ENCODE data around the gene MT4. TPM values are rescaled to one million over a fixed set of nuclear protein-coding genes. Genes with fewer than 3 reads are reported as not detected.

MT4 gene
- total RNA-seq, 1 experiment from 2014 or later: not detected

DNA sequence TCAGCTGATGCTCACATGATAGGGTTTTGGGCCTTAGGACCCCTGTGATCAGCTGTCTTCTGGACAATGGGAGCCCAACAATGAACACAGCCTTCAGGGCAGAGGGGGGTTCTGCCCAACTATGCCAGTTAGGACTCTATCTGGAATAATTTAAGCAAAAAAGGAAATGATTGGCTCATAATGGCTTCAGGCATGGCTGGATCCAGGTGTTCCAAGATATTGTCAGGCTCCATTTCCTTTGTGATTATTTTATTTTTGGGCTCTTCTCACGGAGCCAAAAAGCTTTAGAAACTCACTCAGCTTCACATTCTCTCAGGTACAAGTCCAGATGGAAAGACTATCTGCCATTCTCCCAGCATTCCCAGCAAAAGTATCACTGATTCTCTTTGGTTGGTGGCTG, 40.6 kb downstream of the MT4 start:
- Mint-ChIP-seq H3K9me3 (ENCODE audit: low read depth, unreplicated experiment) (no peaks in the 10 kb centered on the region), H3K4me1 (ENCODE audit: low read depth, unreplicated experiment) (peaks cover 32% of the 10 kb centered on the region), H3K27me3 (ENCODE audit: unreplicated experiment) (peaks cover 22% of the 10 kb centered on the region), H3K36me3 (ENCODE audit: insufficient read depth, unreplicated experiment) (peaks cover 18% of the 10 kb centered on the region), H3K4me3 (ENCODE audit: low read depth, unreplicated experiment) (no peak overlapping the region), H3K27ac (ENCODE audit: unreplicated experiment) (no peak overlapping the region)
- intact Hi-C loops (cut with micrococcal nuclease; ENCODE audit: unreplicated experiment): no loop called here
- BruUV-seq (replicated peaks): no TSS peak
- DNase-seq: no peak
- TF ChIP-seq, protein P1, sequence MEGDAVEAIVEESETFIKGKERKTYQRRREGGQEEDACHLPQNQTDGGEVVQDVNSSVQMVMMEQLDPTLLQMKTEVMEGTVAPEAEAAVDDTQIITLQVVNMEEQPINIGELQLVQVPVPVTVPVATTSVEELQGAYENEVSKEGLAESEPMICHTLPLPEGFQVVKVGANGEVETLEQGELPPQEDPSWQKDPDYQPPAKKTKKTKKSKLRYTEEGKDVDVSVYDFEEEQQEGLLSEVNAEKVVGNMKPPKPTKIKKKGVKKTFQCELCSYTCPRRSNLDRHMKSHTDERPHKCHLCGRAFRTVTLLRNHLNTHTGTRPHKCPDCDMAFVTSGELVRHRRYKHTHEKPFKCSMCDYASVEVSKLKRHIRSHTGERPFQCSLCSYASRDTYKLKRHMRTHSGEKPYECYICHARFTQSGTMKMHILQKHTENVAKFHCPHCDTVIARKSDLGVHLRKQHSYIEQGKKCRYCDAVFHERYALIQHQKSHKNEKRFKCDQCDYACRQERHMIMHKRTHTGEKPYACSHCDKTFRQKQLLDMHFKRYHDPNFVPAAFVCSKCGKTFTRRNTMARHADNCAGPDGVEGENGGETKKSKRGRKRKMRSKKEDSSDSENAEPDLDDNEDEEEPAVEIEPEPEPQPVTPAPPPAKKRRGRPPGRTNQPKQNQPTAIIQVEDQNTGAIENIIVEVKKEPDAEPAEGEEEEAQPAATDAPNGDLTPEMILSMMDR (IDR thresholded peaks at IDR 0.05; ENCODE audit: unreplicated experiment): no peak
- CTCF ChIA-PET: interaction anchor here (0.6 to 4.2 kb wide), 4 partner anchors 14 to 988 kb away, joined by 3 to 71 read pairs (median 4); no protein-coding TSS in a partner anchor

DNA sequence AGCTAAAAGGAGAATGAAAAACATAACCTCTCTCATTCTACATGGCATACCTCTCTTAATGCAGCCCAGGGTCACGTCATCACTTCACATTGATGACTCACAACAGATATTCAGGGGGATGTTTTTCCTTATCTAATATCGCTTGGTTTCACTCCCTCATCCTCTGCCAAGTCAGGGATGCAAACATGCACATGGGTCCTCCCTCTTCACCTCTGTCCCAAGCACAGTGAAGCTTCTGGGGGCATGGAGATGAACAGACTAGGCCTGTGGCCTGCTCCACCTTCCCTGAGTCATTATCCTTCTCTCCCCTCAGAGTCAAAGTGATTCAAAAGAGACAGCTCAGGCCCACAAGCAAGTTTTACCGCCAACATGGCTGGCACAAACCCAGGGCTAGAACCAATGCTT, 41.2 kb downstream of the MT4 start:
- intact Hi-C loops (cut with micrococcal nuclease; ENCODE audit: unreplicated experiment): no loop called here
- BruUV-seq (replicated peaks): no TSS peak
- no peak overlapping the region for H3K27ac Mint-ChIP-seq (ENCODE audit: unreplicated experiment)
- peaks cover 34% of the 10 kb centered on the region for H3K4me1 Mint-ChIP-seq (ENCODE audit: low read depth, unreplicated experiment)
- peaks cover 16% of the 10 kb centered on the region for H3K27me3 Mint-ChIP-seq (ENCODE audit: unreplicated experiment)
- CTCF ChIA-PET: interaction anchor here (1.2 to 4.2 kb wide), 2 partner anchors 24 to 95 kb away, joined by 4 to 71 read pairs; no protein-coding TSS in a partner anchor
- no peak for DNase-seq
- H3K9me3 Mint-ChIP-seq (ENCODE audit: low read depth, unreplicated experiment): no peaks in the 10 kb centered on the region
- H3K4me3 Mint-ChIP-seq (ENCODE audit: low read depth, unreplicated experiment): no peak overlapping the region
- H3K36me3 Mint-ChIP-seq (ENCODE audit: insufficient read depth, unreplicated experiment): peaks cover 18% of the 10 kb centered on the region
- TF ChIP-seq, protein P1 (IDR thresholded peaks at IDR 0.05; ENCODE audit: unreplicated experiment): no peak

DNA sequence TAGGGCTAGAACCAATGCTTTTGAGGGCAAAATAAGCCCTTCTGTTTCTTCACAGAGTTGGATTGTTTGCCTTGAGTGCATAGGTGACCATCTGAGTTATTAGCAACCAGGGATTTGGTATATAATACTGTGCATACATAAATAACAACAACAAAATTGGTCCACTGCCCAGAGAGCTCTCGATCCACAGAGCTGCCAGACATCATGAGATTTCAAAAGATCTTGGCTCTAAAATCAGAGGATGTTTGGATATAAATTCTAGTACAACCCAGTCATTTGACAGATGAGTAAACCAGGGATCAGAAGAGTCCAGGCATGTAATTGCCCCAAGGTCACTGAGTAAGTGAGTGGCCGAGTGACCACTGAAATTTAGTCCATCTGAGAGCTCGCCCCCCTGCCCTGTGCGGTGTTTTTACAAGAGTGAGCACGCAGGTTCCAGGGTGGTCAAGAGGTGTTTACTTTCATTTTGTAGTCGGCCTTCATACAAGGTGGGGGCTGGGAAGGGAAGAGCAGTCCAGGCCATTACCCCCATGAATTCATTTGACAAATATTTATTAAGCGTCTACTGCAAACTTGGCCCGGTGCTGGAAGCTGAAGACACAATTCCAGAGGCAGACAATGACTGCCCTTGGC, 41.7 kb downstream of the MT4 start:
- CTCF ChIA-PET: interaction anchor here (1.2 to 4.2 kb wide), 2 partner anchors 23 to 95 kb away, joined by 4 to 71 read pairs; no protein-coding TSS in a partner anchor
- peaks cover 18% of the 10 kb centered on the region for H3K36me3 Mint-ChIP-seq (ENCODE audit: insufficient read depth, unreplicated experiment)
- no peaks in the 10 kb centered on the region for H3K9me3 Mint-ChIP-seq (ENCODE audit: low read depth, unreplicated experiment)
- no peak overlapping the region for H3K27ac Mint-ChIP-seq (ENCODE audit: unreplicated experiment)
- H3K27me3 Mint-ChIP-seq (ENCODE audit: unreplicated experiment): peaks cover 11% of the 10 kb centered on the region
- TF ChIP-seq, protein P1 (IDR thresholded peaks at IDR 0.05; ENCODE audit: unreplicated experiment): no peak
- BruUV-seq (replicated peaks): no TSS peak
- intact Hi-C loops (cut with micrococcal nuclease; ENCODE audit: unreplicated experiment): no loop called here
- peaks cover 39% of the 10 kb centered on the region for H3K4me1 Mint-ChIP-seq (ENCODE audit: low read depth, unreplicated experiment)
- DNase-seq: no peak
- H3K4me3 Mint-ChIP-seq (ENCODE audit: low read depth, unreplicated experiment): no peak overlapping the region

DNA sequence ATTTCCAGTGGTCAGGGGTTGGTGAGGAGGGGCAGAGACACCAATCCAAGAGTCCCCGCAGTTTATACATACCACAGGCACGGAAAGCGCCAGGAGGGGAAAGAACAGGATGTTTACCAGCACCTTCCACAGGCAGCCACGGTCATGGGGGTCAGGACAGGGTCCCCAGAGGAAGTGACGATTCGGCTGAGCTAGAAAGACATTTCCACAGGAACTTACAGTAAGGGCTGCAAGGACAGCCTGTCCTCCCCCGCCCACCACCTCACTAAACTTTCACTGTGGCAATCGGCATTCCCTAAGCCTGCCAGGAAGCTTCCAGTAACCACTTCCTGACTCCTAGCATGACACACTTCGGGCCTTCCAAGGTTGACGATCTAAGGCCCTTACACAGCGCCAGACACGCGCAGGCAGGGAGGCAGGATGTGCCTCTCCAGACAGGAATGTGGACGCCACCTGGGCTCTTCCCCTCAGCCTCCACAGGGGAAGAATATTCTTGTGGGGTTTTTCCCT, 42.3 kb downstream of the MT4 start:
- no peaks in the 10 kb centered on the region for H3K9me3 Mint-ChIP-seq (ENCODE audit: low read depth, unreplicated experiment)
- intact Hi-C loops (cut with micrococcal nuclease; ENCODE audit: unreplicated experiment): no loop called here
- DNase-seq: no peak
- H3K36me3 Mint-ChIP-seq (ENCODE audit: insufficient read depth, unreplicated experiment): peaks cover 18% of the 10 kb centered on the region
- no peak overlapping the region for H3K27ac Mint-ChIP-seq (ENCODE audit: unreplicated experiment)
- H3K27me3 Mint-ChIP-seq (ENCODE audit: unreplicated experiment): peaks cover 5% of the 10 kb centered on the region
- no peak overlapping the region for H3K4me3 Mint-ChIP-seq (ENCODE audit: low read depth, unreplicated experiment)
- no TSS peak for BruUV-seq (replicated peaks)
- TF ChIP-seq, protein P1 (IDR thresholded peaks at IDR 0.05; ENCODE audit: unreplicated experiment): no peak
- CTCF ChIA-PET: no interaction called here
- H3K4me1 Mint-ChIP-seq (ENCODE audit: low read depth, unreplicated experiment): peaks cover 40% of the 10 kb centered on the region

All from Calu3 (cell line).